BJ (cell line): Measurements from ENCODE around the gene PTGDR2. TPM values are rescaled to one million over a fixed set of nuclear protein-coding genes. Genes with fewer than 3 reads are reported as not detected.

Source experiments
- CTCF ChIA-PET: fragments of 350-600 bp; formaldehyde crosslinking; extraction: SDS; loops from one replicate; lab custom pipeline; 2021; ENCODE audit warnings: antibody characterized with exemption, inconsistent platforms; lab: Yijun Ruan, JAX
- POLR2A ChIA-PET: fragments of 300-600 bp; sonication (Branson Sonifier 250); formaldehyde crosslinking; extraction: SDS; loops from one replicate; lab custom pipeline; 2021; ENCODE audit warnings: antibody characterized with exemption; lab: Charles Lee
- DNase-seq: peaks from one replicate; pipeline ENCODE4 v3.0.0-alpha.2; 2011; ENCODE audit warnings: low read depth
- H3K27me3 ChIP-seq: 2 replicates; pipeline ENCODE4 v1.6.0; 2011; ENCODE audit warnings: low read length; ENCODE audit not compliant: control insufficient read depth, insufficient read depth
- H3K36me3 ChIP-seq: 2 replicates; pipeline ENCODE4 v1.5.1; 2011; ENCODE audit warnings: low read length; ENCODE audit not compliant: control insufficient read depth, insufficient read depth
- H3K4me3 ChIP-seq: 2 replicates; pipeline ENCODE4 v1.5.1; 2011; ENCODE audit warnings: low read depth, mild to moderate bottlenecking, control low read depth, low read length
- CTCF ChIP-seq: IDR thresholded peaks from 2 replicates; pipeline ENCODE4 v1.5.1; 2011; ENCODE audit warnings: low read depth, mild to moderate bottlenecking, control low read depth, inconsistent platforms, low read length, moderate library complexity; ENCODE audit not compliant: insufficient read depth
- polyA plus RNA-seq: library from polyadenylated mRNA; depleted of rRNA; stranded (reverse); fragments of >200 nt; gene quantifications from 2 replicates; pipeline ENCODE4 v1.2.3, GENCODE V29; 2011

The PTGDR2 gene
- polyA plus RNA-seq, 1 experiment, result 0.02 TPM

- H3K27me3 ChIP-seq, result no peaks in the 10 kb centered on the region; the same call in 1 of the 2 replicates
- TF ChIP-seq CTCF, result no peak
- H3K36me3 ChIP-seq, result no peaks in the 10 kb centered on the region
- ChIA-PET POLR2A (no interaction called here), CTCF (no interaction called here)
- H3K4me3 ChIP-seq, result no peak overlapping the region
- DNase-seq, result no peak
Observed at GRCh38 chr11:60862171-60862570, 6.4 kb upstream of the PTGDR2 start.

- Histone ChIP-seq H3K27me3 (peaks cover 1% of the 10 kb centered on the region; the same call in 1 of the 2 replicates), H3K36me3 (no peaks in the 10 kb centered on the region), H3K4me3 (no peak overlapping the region)
- POLR2A ChIA-PET, result no interaction called here
- CTCF ChIA-PET, result interaction anchor here (1.5 to 1.6 kb wide), 2 partner anchors 11 to 27 kb away, joined by 5 read pairs; no protein-coding TSS in a partner anchor
- no peak for TF ChIP-seq CTCF
- no peak for DNase-seq
Observed at GRCh38 chr11:60860943-60861342, 5.2 kb upstream of the PTGDR2 start.

- DNase-seq, result no peak
- Histone ChIP-seq H3K36me3 (no peaks in the 10 kb centered on the region), H3K27me3 (peaks cover 1% of the 10 kb centered on the region; the same call in 1 of the 2 replicates), H3K4me3 (no peak overlapping the region)
- TF ChIP-seq CTCF, result no peak
- ChIA-PET POLR2A (no interaction called here), CTCF (interaction anchor here (1.6 kb wide), 1 partner anchor 28 kb away, joined by 5 read pairs; no protein-coding TSS in a partner anchor)
Observed at GRCh38 chr11:60859616-60860250, 4.0 kb upstream of the PTGDR2 start.

GRCh38 chr11:60858731-60859464 is 3.1 kb upstream of the PTGDR2 start:
- no peak for TF ChIP-seq CTCF
- ChIA-PET CTCF (no interaction called here), POLR2A (no interaction called here)
- H3K4me3 ChIP-seq, result no peak overlapping the region
- H3K36me3 ChIP-seq, result no peaks in the 10 kb centered on the region
- peaks cover 1% of the 10 kb centered on the region; the same call in 1 of the 2 replicates for H3K27me3 ChIP-seq
- no peak for DNase-seq

GRCh38 chr11:60858236-60858635 is 2.5 kb upstream of the PTGDR2 start:
- H3K36me3 ChIP-seq, result no peaks in the 10 kb centered on the region
- H3K4me3 ChIP-seq, result no peak overlapping the region
- POLR2A ChIA-PET, result no interaction called here
- no peak for DNase-seq
- CTCF ChIA-PET, result no interaction called here
- no peak for TF ChIP-seq CTCF
- peaks cover 1% of the 10 kb centered on the region; the same call in 1 of the 2 replicates for H3K27me3 ChIP-seq
